ENCODE measurements around the gene RPL10.

RPL10 gene

DNA sequence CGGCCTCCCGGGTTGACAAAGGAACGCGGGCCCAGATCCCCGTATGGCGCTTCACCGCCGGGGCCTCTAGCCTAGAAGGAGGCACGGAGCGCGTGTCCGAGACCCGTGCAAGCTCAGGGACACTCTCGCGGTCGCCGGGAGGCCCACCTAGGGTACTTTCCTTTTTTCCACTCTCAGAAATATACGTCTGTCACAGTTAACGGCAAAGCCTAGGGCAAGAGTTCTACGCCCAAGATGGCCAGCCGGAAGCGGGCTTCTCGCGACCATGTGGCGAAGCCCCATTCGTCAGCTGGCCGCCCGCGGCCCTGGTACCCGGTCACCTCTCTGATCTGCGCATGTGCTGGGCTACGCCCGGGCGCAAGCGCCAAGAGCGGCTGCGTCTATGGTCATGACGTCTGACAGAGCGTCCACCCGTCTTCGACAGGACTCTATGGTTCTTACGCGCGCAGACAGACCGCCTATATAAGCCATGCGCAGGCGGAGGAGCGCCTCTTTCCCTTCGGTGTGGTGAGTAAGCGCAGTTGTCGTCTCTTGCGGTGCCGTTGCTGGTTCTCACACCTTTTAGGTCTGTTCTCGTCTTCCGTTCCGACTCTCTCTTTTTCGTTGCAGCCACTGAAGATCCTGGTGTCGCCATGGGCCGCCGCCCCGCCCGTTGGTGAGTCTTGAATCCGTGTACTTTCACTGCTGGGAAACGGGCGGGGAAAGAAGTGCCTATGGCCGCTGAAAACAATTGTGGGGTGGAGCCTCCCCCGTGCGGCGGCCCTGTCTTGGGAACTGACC is at the start of gene RPL10:
RPL10 (plus strand) TSS at position 490 of the 780 bp plus-strand sequence; CDS start at position 633, 143 bp downstream.
- peak; percentile 94 for DNase-seq

DNA sequence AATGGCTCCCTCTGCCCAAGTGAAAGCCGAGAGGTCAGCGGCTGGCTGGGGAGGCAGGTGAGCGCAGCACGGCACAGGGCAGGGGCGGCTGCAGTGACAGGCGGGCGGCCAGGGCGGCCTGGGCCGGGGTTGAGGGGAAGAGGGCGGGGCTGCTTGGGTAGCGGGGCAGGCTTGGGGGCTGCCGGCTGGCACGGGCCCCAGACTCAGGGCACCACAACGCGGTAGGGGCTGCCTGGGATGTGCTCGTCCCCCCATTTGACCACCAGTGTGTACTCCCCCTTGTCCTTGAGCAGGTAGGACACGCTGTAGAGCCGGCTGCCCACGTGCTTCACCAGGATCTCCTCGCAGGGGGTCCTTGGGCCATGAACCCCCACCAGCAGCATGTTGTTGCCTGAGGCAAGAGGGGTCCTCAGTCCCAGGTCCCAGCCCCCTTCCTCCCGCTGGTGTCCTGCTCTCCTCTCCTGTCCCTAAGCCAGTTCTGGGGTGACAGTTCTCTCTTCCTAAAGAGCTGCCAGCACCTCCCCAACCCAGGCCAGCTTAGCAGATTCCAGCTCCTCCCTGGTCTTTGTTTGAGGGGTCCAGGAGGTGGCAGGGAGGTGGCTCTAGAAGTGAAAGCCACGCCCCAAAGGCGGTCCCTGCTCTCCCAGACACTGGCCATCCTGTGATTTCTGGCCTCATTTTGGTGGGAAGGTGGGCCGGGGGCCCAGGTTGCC is 49.4 kb upstream of the RPL10 start:
- DNase-seq = no peak

GRCh38 chrX:154349359-154349935 is 48.7 kb upstream of the RPL10 start:
- no peak for DNase-seq

GRCh38 chrX:154349979-154350378 is 48.2 kb upstream of the RPL10 start:
- no peak for DNase-seq

DNA sequence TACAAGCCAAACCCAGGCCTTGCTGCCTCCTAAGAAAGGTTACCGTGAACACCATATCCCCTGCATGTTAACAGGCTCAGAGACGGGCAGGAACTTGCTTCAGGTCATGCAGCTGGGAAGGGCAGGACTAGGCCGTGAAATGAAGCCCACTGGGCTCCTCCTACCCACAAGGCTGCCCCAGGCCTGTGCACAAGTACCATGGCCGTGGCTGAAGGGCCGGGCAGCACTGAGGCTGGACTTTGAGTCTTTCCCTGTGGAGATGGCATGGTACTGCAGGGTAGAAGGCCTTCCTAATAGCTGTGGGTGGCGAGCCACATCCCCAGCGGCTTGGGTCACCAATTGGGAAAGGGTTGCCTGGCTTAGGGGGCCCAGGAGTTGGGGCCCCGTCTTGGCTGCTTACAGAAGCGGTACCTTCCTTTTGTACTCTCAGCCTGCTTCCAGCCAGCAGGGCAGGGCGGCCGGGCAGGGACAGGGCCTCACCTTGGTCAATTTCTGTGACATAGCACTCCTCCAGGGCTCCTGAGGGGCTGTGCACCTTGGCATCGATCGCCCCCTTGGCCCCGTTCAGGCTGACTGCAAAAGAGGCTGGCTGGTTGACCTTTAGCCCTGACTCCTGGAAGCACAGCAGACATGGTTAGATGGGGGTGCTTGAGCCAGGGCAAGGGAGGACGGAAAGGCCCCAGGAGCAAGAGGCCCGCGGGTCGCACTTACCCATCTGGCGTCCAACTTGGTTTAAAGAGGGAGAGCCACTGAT is 47.6 kb upstream of the RPL10 start:
- no peak for DNase-seq

GRCh38 chrX:154351183-154352011 is 46.8 kb upstream of the RPL10 start:
- DNase-seq = no peak

DNA sequence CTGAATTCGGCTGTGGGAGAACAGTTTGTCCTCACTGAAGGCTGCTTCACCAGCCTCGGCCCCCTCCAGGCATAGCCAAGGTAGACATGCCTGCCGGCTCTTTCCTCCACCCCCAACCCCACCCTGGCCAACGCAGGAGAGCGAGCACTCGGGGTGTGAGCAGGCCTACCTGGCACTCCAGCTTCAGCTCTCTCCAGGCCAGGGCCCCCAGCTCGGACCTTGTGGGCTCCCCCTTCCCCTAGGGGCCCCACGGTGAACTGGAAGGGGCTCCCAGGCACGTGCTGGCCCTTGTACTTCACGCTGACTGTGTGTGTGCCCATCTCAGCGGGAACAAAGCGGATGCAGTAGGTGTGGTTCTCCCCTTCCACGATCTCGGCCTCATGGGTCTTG is 46.2 kb upstream of the RPL10 start:
- no peak for DNase-seq

DNA sequence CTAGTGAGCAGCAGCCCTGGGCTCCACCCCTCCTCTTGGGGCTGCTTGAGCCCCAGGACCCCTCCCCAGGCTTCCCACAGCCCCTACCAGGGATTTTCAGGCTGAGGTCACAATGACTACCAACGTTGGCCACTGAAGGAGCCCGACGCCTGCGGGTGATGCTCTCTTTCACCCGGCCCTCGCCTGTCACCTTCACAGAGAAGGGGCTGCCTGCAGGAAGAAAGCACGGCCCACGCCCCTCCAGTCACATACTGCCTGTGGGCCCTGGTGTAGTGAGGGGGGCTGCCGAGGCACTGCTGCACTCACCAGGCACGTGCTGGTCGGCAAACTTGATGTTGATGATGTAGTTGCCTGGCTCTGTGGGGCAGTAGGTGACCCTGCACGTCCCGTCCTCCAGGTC is 45.7 kb upstream of the RPL10 start:
- no peak for DNase-seq

GRCh38 chrX:154353172-154353843 is 44.9 kb upstream of the RPL10 start:
- DNase-seq = no peak

- DNase-seq = no peak
These were observed 44.2 kb upstream of the RPL10 start for GRCh38 chrX:154354013-154354412.

GRCh38 chrX:154354516-154354915 is 43.7 kb upstream of the RPL10 start:
- no peak for DNase-seq

DNA sequence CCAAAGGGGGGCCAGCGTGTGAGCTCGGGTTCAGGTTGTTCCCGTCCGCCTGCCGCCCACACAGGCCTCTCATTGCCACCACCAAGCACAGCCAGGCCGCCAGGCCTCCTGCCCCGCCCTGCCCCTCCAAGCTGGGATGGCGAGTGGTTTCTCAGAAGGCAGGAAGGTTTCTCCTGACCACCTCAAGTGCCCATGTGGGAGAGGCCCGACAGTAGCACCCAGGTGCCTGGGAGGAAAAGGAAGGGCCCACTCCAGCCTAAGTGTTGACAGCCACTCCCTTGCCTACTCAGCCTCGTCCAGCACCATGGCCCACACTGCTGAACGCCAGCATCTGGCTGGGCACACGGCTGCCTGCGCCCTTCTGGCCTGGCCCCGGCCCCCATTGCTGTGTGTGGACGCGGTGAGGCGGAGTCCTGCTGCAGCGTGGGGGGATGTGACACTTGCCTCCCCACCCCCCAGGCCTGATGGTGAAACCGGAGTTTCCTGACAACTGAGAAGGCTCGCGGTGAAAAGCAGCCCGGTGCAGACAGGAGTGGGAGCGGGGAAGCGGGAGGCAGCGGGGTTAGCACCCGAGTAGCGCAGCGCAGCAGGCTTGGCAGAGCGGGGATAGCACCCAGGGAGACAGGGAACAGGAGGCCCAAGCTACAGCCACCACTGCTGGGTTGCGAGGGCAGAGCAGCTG is 42.9 kb upstream of the RPL10 start:
- DNase-seq = no peak

- DNase-seq = no peak
These were observed 42.4 kb upstream of the RPL10 start for GRCh38 chrX:154355776-154356140.

DNA sequence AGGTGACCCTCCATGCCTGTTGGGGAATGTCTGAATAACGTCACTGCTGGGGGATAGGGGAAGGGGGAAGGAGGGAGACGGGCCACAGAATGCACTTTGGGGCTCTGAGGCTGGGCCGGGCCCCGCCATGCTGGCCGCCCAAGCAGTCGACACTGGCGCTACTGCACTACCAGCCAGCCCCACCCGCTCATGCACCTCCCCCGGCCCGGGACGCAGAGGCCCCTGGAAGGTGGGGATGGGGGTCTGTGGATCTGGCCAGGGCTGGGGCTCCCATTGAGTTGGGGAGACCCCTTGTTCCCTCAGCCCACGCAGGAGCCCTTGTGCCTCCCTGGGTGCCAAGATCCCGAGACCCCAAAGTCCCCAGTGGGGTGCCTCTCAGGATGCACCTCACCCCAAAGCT is 41.6 kb upstream of the RPL10 start:
- DNase-seq = no peak

GRCh38 chrX:154357205-154357604 is 41.0 kb upstream of the RPL10 start:
- DNase-seq = no peak

- no peak for DNase-seq
These were observed 40.2 kb upstream of the RPL10 start for GRCh38 chrX:154358011-154358410.

DNA sequence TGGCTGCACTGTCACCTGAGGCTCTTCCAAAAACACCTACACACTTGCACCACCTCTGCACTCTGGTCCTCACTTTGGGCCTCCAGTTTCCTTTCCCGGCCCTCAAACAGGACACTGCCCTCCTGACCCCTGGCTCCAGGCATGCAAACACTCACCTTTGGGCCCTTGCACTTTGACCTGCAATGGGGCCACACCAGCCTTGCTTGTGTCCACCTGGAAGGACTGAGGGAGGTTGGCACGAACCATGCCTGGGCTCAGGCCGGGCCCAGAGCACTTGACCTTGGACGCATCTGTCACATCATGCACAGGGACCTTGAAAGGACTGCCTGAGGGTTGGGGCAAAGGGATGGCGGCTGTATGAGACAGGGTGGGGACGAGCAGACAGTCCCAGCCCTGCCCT is 39.3 kb upstream of the RPL10 start:
- no peak for DNase-seq

GRCh38 chrX:154359362-154360154 is 38.6 kb upstream of the RPL10 start:
- DNase-seq = no peak

DNA sequence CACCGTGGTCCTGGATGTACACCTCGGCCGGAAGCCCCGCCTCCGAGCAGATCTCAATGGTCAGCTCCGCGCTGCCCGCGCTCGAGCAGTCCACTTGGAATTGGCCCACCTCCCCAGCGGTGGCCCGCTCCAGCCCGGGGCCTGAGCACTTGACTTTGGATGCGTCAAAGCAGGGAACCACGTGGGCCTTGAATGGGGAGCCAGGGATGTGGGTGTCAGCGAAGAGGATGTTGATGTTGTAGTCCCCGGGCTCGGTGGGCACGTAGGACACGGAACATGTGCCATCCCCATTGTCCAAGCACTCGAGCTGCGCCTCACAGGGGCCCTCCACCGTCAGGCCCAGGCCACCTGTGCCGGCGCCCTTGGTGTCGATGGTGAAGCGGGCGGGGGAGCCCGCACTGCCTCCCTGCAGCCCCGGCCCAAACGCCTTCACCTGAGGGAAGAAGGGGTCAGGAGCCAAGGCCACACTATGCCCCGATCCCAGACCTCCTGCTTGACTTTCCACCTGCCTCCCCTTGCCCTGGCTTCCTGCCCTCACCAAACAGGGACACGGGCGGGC is 37.9 kb upstream of the RPL10 start:
- no peak for DNase-seq

Data from midbrain (tissue), 1 donor.